Mesenchymal stem cell (in vitro differentiated cells and primary cell): ENCODE measurements around the gene EPB41L2.

Experiments
- DNase-seq: peaks from one replicate; pipeline ENCODE4 v3.0.0-alpha.2; 2013
- H2AFZ ChIP-seq: one replicate; pipeline ENCODE4 v1.6.1; 2013; ENCODE audit warnings: low read depth, mild to moderate bottlenecking, control low read depth, inconsistent platforms, low read length, moderate library complexity
- H2AK5ac ChIP-seq: 2 replicates; pipeline ENCODE4 v1.6.1; 2013; ENCODE audit warnings: low read length, moderate library complexity, mild to moderate bottlenecking, inconsistent platforms; ENCODE audit not compliant: severe bottlenecking
- H2BK120ac ChIP-seq: one replicate; pipeline ENCODE4 v1.6.1; 2013; ENCODE audit warnings: low read depth, mild to moderate bottlenecking, inconsistent platforms, low read length, moderate library complexity
- H2BK12ac ChIP-seq, 2 experiments: one replicate each; pipeline ENCODE4 v1.6.1; 2013; ENCODE audit warnings: inconsistent platforms in 2 of 2, low read length in 2 of 2, mild to moderate bottlenecking in 2 of 2, moderate library complexity in 2 of 2, control low read depth in 1 of 2
- H2BK15ac ChIP-seq: one replicate; pipeline ENCODE4 v1.6.1; 2013; ENCODE audit warnings: mild to moderate bottlenecking, low read depth, inconsistent platforms; ENCODE audit not compliant: poor library complexity, severe bottlenecking
- H2BK5ac ChIP-seq: 2 replicates; pipeline ENCODE4 v1.6.1; 2013; ENCODE audit warnings: low read depth, mild to moderate bottlenecking, low read length, control low read depth, inconsistent platforms; ENCODE audit not compliant: poor library complexity, severe bottlenecking
- H3K14ac ChIP-seq, 2 experiments: one replicate each; pipeline ENCODE4 v1.6.1; 2013; ENCODE audit warnings: inconsistent platforms in 2 of 2, low read length in 2 of 2, control low read depth in 1 of 2, mild to moderate bottlenecking in 1 of 2, moderate library complexity in 1 of 2
- H3K18ac ChIP-seq, 2 experiments: one replicate each; pipeline ENCODE4 v1.6.1; 2013; ENCODE audit warnings: inconsistent platforms in 2 of 2, low read length in 2 of 2, control low read depth in 1 of 2, low read depth in 1 of 2, mild to moderate bottlenecking in 1 of 2
- H3K23ac ChIP-seq, 2 experiments: one replicate each; pipeline ENCODE4 v1.6.1; 2013; ENCODE audit warnings: inconsistent platforms in 2 of 2, low read length in 2 of 2, mild to moderate bottlenecking in 2 of 2, moderate library complexity in 2 of 2, control low read depth in 1 of 2
- H3K27ac ChIP-seq: 2 replicates; pipeline ENCODE4 v1.5.1; 2013; ENCODE audit warnings: mild to moderate bottlenecking, moderate library complexity, low read length, control low read depth, inconsistent platforms; ENCODE audit not compliant: poor library complexity, severe bottlenecking
- H3K27me3 ChIP-seq, 2 experiments: 2 replicates each; pipeline versions ENCODE4 v1.6.1 to v1.7.0; 2013; ENCODE audit warnings: low read length in 2 of 2, mild to moderate bottlenecking in 2 of 2, moderate library complexity in 2 of 2, control low read depth in 1 of 2, inconsistent platforms in 1 of 2; ENCODE audit not compliant: control insufficient read depth in 1 of 2, insufficient read depth in 1 of 2
- H3K36me3 ChIP-seq, 2 experiments: 2 replicates each; pipeline versions ENCODE4 v1.6.1 to v1.7.0; 2013; ENCODE audit warnings: low read length in 2 of 2, control low read depth in 1 of 2, inconsistent platforms in 1 of 2, low read depth in 1 of 2, mild to moderate bottlenecking in 1 of 2; ENCODE audit not compliant: insufficient read depth in 2 of 2, control insufficient read depth in 1 of 2
- H3K4ac ChIP-seq, 2 experiments: one replicate each; pipeline ENCODE4 v1.6.1; 2013; ENCODE audit warnings: inconsistent platforms in 2 of 2, low read length in 2 of 2, mild to moderate bottlenecking in 2 of 2, moderate library complexity in 2 of 2, control low read depth in 1 of 2, low read depth in 1 of 2
- H3K4me1 ChIP-seq: 2 replicates; pipeline ENCODE4 v1.6.1; 2013; ENCODE audit warnings: low read depth, low read length, control low read depth; ENCODE audit not compliant: control insufficient read depth, insufficient read depth
- H3K4me2 ChIP-seq: 2 replicates; pipeline ENCODE4 v1.6.1; 2013; ENCODE audit warnings: low read length, mild to moderate bottlenecking, inconsistent platforms; ENCODE audit not compliant: poor library complexity, severe bottlenecking
- H3K4me3 ChIP-seq, 2 experiments: 2 replicates each; pipeline versions ENCODE4 v1.5.1 to v1.7.0; 2013; ENCODE audit warnings: low read length in 2 of 2, mild to moderate bottlenecking in 2 of 2, control low read depth in 1 of 2, low read depth in 1 of 2; ENCODE audit not compliant: insufficient read depth in 1 of 2
- H3K79me1 ChIP-seq: replicated peaks from 2 replicates; pipeline ENCODE4 v1.6.1; 2013; ENCODE audit warnings: mild to moderate bottlenecking, control low read depth, low read length, inconsistent platforms; ENCODE audit not compliant: poor library complexity, severe bottlenecking
- H3K9ac ChIP-seq: 2 replicates; pipeline ENCODE4 v1.7.0; 2013; ENCODE audit warnings: mild to moderate bottlenecking, low read length, moderate library complexity
- H3K9me3 ChIP-seq: 2 replicates; pipeline ENCODE4 v1.7.0; 2013; ENCODE audit warnings: mild to moderate bottlenecking, low read length; ENCODE audit not compliant: control insufficient read depth
- H4K8ac ChIP-seq: one replicate; pipeline ENCODE4 v1.6.1; 2013; ENCODE audit warnings: inconsistent platforms, mild to moderate bottlenecking, low read length, moderate library complexity
- H4K91ac ChIP-seq: one replicate; pipeline ENCODE4 v1.6.1; 2013; ENCODE audit warnings: mild to moderate bottlenecking, low read length, inconsistent platforms
- WGBS: methylation state at CpG from one replicate; pipeline ENCODE4 v1.1.7; 2013; ENCODE audit warnings: mixed read lengths; 5-methylcytosine and 5-hydroxymethylcytosine counted together

The EPB41L2 gene

GRCh38 chr6:131068165-131068564 lies 5.1 kb upstream of the EPB41L2 start:
- no peak for DNase-seq
- no peaks in the 10 kb centered on the region for H3K9me3 ChIP-seq

GRCh38 chr6:131067521-131067920 lies 4.5 kb upstream of the EPB41L2 start:
- H3K9ac ChIP-seq: no peak overlapping the region
- no peak overlapping the region for H3K4me3 ChIP-seq
- H2BK120ac ChIP-seq: no peak overlapping the region
- H3K14ac ChIP-seq: no peak overlapping the region
- no peak overlapping the region for H2BK5ac ChIP-seq
- H3K36me3 ChIP-seq: no peaks in the 10 kb centered on the region
- no peak overlapping the region for H2AFZ ChIP-seq
- H3K4me1 ChIP-seq: peaks cover 1% of the 10 kb centered on the region
- H3K79me1 ChIP-seq: no peaks in the 10 kb centered on the region
- H3K23ac ChIP-seq: no peak overlapping the region
- H3K27me3 ChIP-seq: no peaks in the 10 kb centered on the region
- H3K4ac ChIP-seq: no peak overlapping the region
- no peak overlapping the region for H4K8ac ChIP-seq
- no peak overlapping the region for H4K91ac ChIP-seq
- H2BK15ac ChIP-seq: no peak overlapping the region
- no peak overlapping the region for H3K4me2 ChIP-seq
- no peak for DNase-seq
- no peak overlapping the region for H3K27ac ChIP-seq
- H2BK12ac ChIP-seq: no peak overlapping the region
- H3K18ac ChIP-seq: no peak overlapping the region
- no peaks in the 10 kb centered on the region for H3K9me3 ChIP-seq
- WGBS: 96% methylated on average over 6 of the region's 6 CpGs
- no peak overlapping the region for H2AK5ac ChIP-seq

More at GRCh38 chr6:131068165-131068564, 5.1 kb upstream of the EPB41L2 start:
- no peak overlapping the region for H2AK5ac ChIP-seq
- no peak overlapping the region for H2BK120ac ChIP-seq
- no peak overlapping the region for H3K23ac ChIP-seq
- no peak overlapping the region for H3K4me3 ChIP-seq
- H3K14ac ChIP-seq: no peak overlapping the region
- H3K36me3 ChIP-seq: no peaks in the 10 kb centered on the region
- WGBS: 99% methylated on average over 5 of the region's 7 CpGs
- no peak overlapping the region for H3K18ac ChIP-seq
- no peak overlapping the region for H2BK15ac ChIP-seq
- H3K27me3 ChIP-seq: no peaks in the 10 kb centered on the region
- no peak overlapping the region for H2BK12ac ChIP-seq
- no peak overlapping the region for H2AFZ ChIP-seq
- peaks cover 1% of the 10 kb centered on the region for H3K4me1 ChIP-seq
- no peak overlapping the region for H4K8ac ChIP-seq
- H3K4ac ChIP-seq: no peak overlapping the region
- no peak overlapping the region for H2BK5ac ChIP-seq
- no peaks in the 10 kb centered on the region for H3K79me1 ChIP-seq
- no peak overlapping the region for H3K4me2 ChIP-seq
- H3K9ac ChIP-seq: no peak overlapping the region
- no peak overlapping the region for H3K27ac ChIP-seq
- no peak overlapping the region for H4K91ac ChIP-seq

GRCh38 chr6:131065824-131066171 lies 2.8 kb upstream of the EPB41L2 start:
- Histone ChIP-seq H2BK5ac (no peak overlapping the region), H3K27ac (no peak overlapping the region), H3K27me3 (no peaks in the 10 kb centered on the region), H3K4me1 (peaks cover 1% of the 10 kb centered on the region), H3K4ac (no peak overlapping the region), H2BK120ac (no peak overlapping the region), H3K4me3 (no peak overlapping the region), H2BK12ac (no peak overlapping the region), H3K9ac (no peak overlapping the region), H4K91ac (no peak overlapping the region), H2AK5ac (no peak overlapping the region), H3K36me3 (no peaks in the 10 kb centered on the region), H3K79me1 (no peaks in the 10 kb centered on the region), H2BK15ac (no peak overlapping the region), H3K9me3 (no peaks in the 10 kb centered on the region), H3K4me2 (no peak overlapping the region), H4K8ac (no peak overlapping the region), H3K18ac (no peak overlapping the region), H3K23ac (no peak overlapping the region), H2AFZ (no peak overlapping the region), H3K14ac (no peak overlapping the region)
- no peak for DNase-seq

- no peak overlapping the region for H2AFZ ChIP-seq
These were observed 2.2 kb upstream of the EPB41L2 start for GRCh38 chr6:131065112-131065823.

More at GRCh38 chr6:131065112-131065823, 2.2 kb upstream of the EPB41L2 start:
- H3K27me3 ChIP-seq: no peaks in the 10 kb centered on the region
- H3K23ac ChIP-seq: no peak overlapping the region
- no peak overlapping the region for H4K91ac ChIP-seq
- H3K4me1 ChIP-seq: peaks cover 1% of the 10 kb centered on the region
- no peak overlapping the region for H3K14ac ChIP-seq
- H2BK15ac ChIP-seq: no peak overlapping the region
- no peak overlapping the region for H3K27ac ChIP-seq
- no peaks in the 10 kb centered on the region for H3K9me3 ChIP-seq
- WGBS: 93% methylated on average over 4 of the region's 4 CpGs
- H3K4me2 ChIP-seq: no peak overlapping the region
- DNase-seq: no peak
- no peak overlapping the region for H2BK120ac ChIP-seq
- H2BK5ac ChIP-seq: no peak overlapping the region
- H3K36me3 ChIP-seq: no peaks in the 10 kb centered on the region
- H4K8ac ChIP-seq: no peak overlapping the region
- no peak overlapping the region for H3K4me3 ChIP-seq
- no peak overlapping the region for H2BK12ac ChIP-seq
- no peak overlapping the region for H3K4ac ChIP-seq
- no peak overlapping the region for H2AK5ac ChIP-seq
- H3K9ac ChIP-seq: no peak overlapping the region
- H3K79me1 ChIP-seq: no peaks in the 10 kb centered on the region
- no peak overlapping the region for H3K18ac ChIP-seq
